Testis (tissue), 3 donors: ENCODE data around the gene KIAA0513. TPM values are rescaled to one million over a fixed set of nuclear protein-coding genes. Genes with fewer than 3 reads are reported as not detected.

Experiments used
- DNase-seq: peaks from one replicate; pipeline ENCODE4 v3.0.0-alpha.2; 2019
- H3K27ac ChIP-seq, 2 donors: fragments of 200-600 bp; sonication (generic); one replicate each; pipeline ENCODE4 v1.5.1; 2019
- H3K27me3 ChIP-seq: fragments of 200-600 bp; sonication (generic); one replicate; pipeline ENCODE4 v1.5.1; 2019
- H3K36me3 ChIP-seq: fragments of 200-600 bp; sonication (generic); one replicate; pipeline ENCODE4 v1.5.1; 2017; ENCODE audit warnings: low read depth; ENCODE audit errors: missing control alignments
- H3K4me1 ChIP-seq: fragments of 200-600 bp; sonication (generic); one replicate; pipeline ENCODE4 v1.5.1; 2019
- H3K4me3 ChIP-seq, 2 donors: fragments of 200-600 bp; sonication (generic); one replicate each; pipeline ENCODE4 v1.5.1; 2017 to 2019
- H3K9me3 ChIP-seq: fragments of 200-600 bp; sonication (generic); one replicate; pipeline ENCODE4 v1.5.1; 2017
- POLR2A ChIP-seq: fragments of 450-650 bp; IDR thresholded peaks from one replicate; pipeline ENCODE4 v1.6.1; 2017; ENCODE audit warnings: antibody characterized with exemption, mild to moderate bottlenecking, moderate library complexity
- WGBS, 2 donors: methylation state at CpG; one replicate each; pipeline ENCODE4 v1.1.5; 2018; 5-methylcytosine and 5-hydroxymethylcytosine counted together
- intact Hi-C: fragments of 100-400 bp; cut with DNase I; formaldehyde crosslinking; loops from one replicate; pipeline ENCODE4 v1.15.1; 2023; ENCODE audit warnings: low total_unique reads
- polyA plus RNA-seq: library from polyadenylated mRNA; stranded (reverse); fragments of 350-450 nt; fragmentation: Illumina TruSeq; extraction: RNeasy Lipid Tissue Mini Kit (QIAGEN cat#74804); gene quantifications from one replicate; pipeline ENCODE4 v1.2.3, GENCODE V29; 2014; ENCODE audit warnings: low read depth, low replicate concordance; ENCODE audit not compliant: insufficient read depth
- total RNA-seq, 2 donors: library from RNA; depleted of rRNA; stranded (reverse); fragments of >200 nt; gene quantifications; one replicate each; pipeline ENCODE4 v1.2.3, GENCODE V29; 2016
- TF ChIP-seq, protein P1 (sequence below), 3 experiments: fragments of 450-650 bp in 2 of 3; fragments of 200-600 bp in 1 of 3; sonication (generic) in 1 of 3; IDR thresholded peaks; one replicate each; pipeline ENCODE4 v1.5.1; 2016 to 2019; ENCODE audit warnings: antibody characterized with exemption in 3 of 3, mild to moderate bottlenecking in 2 of 3, moderate library complexity in 1 of 3

KIAA0513 gene
- total and polyA plus RNA-seq, 3 donors from 2014 or later: 9.8 to 18.7 (median 18.4) TPM

DNA sequence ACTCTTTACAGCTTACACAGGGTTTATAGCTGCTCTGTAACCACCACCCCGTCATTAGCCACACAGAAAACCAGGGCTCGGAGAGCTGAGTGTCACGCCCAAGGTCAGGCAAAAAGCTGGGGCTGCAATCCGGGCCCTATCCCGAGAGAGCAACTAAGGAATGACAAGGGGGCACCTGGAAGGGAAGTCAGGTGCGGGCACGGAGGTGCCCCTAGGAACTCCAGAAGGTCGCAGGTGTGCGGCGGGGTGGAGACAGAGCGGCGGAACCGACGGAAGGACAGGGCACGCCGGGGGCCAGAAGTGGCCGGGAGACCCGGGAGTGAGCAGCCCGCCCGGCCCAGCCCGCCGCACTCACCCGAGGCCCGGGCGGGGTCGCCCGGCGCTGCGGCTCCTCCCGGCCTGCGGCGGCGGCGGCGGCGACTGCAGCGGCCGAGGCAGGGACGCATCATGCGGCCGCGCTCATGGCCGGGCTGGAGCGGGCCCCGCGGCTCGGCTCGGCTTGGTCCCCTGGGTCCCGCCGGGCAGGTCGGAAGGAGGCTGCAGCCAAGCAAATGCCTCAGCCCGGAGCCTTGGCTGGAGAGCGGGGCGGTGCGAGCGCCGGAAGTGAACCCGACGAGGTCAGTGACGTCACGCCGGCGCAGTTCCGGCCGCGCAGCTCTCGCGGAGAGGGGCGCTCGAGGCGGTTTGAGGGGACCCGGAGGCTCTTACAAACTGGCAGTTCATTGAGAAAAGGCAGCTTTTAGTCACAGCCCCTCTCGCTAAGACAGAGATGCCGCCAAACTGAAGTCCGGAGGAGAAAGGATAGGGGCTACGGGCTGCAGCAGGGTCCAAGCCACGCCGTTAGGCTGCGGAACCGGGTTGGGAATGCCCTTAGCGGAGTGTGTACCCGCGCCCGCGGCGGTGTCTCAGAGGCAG, 16.4 kb upstream of the KIAA0513 start, which contains the start of gene ZDHHC7:
TSS of gene ZDHHC7 (minus strand) at position 605 of the 915 bp plus-strand sequence. CDS start 20,917 bp downstream, outside the sequence.
- DNase-seq: peak; percentile 91
- Histone ChIP-seq H3K9me3 (no peaks in the 10 kb centered on the region), H3K4me1 (peaks cover 16% of the 10 kb centered on the region), H3K27me3 (no peaks in the 10 kb centered on the region), H3K36me3 (no peaks in the 10 kb centered on the region), H3K27ac (peak within 1 kb of the TSS; percentile 98 to 99), H3K4me3 (peak within 1 kb of the TSS; percentile 86 to 94)
- WGBS, 2 donors: 0 to 1% methylated on average over 17 to 58 of the region's 86 CpGs
- TF ChIP-seq, protein P1, sequence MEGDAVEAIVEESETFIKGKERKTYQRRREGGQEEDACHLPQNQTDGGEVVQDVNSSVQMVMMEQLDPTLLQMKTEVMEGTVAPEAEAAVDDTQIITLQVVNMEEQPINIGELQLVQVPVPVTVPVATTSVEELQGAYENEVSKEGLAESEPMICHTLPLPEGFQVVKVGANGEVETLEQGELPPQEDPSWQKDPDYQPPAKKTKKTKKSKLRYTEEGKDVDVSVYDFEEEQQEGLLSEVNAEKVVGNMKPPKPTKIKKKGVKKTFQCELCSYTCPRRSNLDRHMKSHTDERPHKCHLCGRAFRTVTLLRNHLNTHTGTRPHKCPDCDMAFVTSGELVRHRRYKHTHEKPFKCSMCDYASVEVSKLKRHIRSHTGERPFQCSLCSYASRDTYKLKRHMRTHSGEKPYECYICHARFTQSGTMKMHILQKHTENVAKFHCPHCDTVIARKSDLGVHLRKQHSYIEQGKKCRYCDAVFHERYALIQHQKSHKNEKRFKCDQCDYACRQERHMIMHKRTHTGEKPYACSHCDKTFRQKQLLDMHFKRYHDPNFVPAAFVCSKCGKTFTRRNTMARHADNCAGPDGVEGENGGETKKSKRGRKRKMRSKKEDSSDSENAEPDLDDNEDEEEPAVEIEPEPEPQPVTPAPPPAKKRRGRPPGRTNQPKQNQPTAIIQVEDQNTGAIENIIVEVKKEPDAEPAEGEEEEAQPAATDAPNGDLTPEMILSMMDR (IDR thresholded peaks at IDR 0.05): peak in 1 of 3 experiments; percentile 38
- peak; percentile 69 for TF ChIP-seq POLR2A
- intact Hi-C loops: no loop called here

DNA sequence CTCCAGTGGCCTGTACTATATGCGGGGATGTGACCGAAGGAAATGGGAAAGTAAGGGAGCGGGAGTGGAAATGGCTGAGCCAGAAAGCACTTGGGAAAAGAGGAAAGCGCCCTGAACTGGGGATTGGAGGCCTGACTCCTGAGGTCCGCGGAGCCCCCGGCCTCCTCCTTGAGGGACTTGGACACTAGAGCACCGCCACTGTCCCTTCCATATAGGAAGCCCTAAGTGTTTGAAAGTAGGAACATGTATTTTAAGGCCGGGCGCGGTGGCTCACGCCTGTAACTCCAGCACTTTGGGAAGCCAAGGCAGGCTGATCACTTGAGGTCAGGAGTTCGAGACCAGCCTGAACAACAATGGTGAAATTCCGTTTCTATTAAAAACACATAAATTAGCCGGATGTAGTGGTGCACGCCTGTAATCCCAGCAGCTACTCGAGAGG, 15.7 kb upstream of the KIAA0513 start:
- peak overlapping the region; percentile 86 to 94 for H3K4me3 ChIP-seq
- no peak for TF ChIP-seq POLR2A
- TF ChIP-seq, protein P1 (IDR thresholded peaks at IDR 0.05): no peak
- DNase-seq: no peak
- H3K27me3 ChIP-seq: no peaks in the 10 kb centered on the region
- H3K36me3 ChIP-seq: no peaks in the 10 kb centered on the region
- H3K4me1 ChIP-seq: peaks cover 16% of the 10 kb centered on the region
- intact Hi-C loops: no loop called here
- no peaks in the 10 kb centered on the region for H3K9me3 ChIP-seq
- H3K27ac ChIP-seq: peak overlapping the region; percentile 98 to 99
- 5 to 6% methylated on average over 17 of the region's 17 CpGs for WGBS, 2 donors

GRCh38 chr16:85014311-85014710, 13.3 kb upstream of the KIAA0513 start:
- Histone ChIP-seq H3K36me3 (no peaks in the 10 kb centered on the region), H3K27ac (no peak overlapping the region), H3K4me3 (no peak overlapping the region), H3K4me1 (peaks cover 16% of the 10 kb centered on the region), H3K27me3 (no peaks in the 10 kb centered on the region), H3K9me3 (no peaks in the 10 kb centered on the region)
- WGBS, 2 donors: 79 to 80% methylated on average over 2 of the region's 2 CpGs
- intact Hi-C loops: no loop called here
- TF ChIP-seq, protein P1 (IDR thresholded peaks at IDR 0.05): no peak
- TF ChIP-seq POLR2A: no peak
- DNase-seq: no peak

GRCh38 chr16:85015481-85016187, 12.0 kb upstream of the KIAA0513 start:
- 94 to 95% methylated on average over 5 of the region's 5 CpGs for WGBS, 2 donors
- TF ChIP-seq, protein P1 (IDR thresholded peaks at IDR 0.05): no peak
- no peak for TF ChIP-seq POLR2A
- Histone ChIP-seq H3K9me3 (no peaks in the 10 kb centered on the region), H3K27ac (no peak overlapping the region), H3K4me3 (no peak overlapping the region), H3K36me3 (no peaks in the 10 kb centered on the region), H3K27me3 (no peaks in the 10 kb centered on the region), H3K4me1 (peaks cover 13% of the 10 kb centered on the region)
- intact Hi-C loops: no loop called here
- DNase-seq: no peak
